ENCODE measurements around the gene GPD1.
A peak's percentile ranks its signal among the peaks of the same experiment; 100 is the strongest.
"Not testable (repeated sequence)": the region's sequence is repeated elsewhere in the genome, so short reads cannot be mapped to it uniquely, and the experiment has no call there.

GPD1 gene

DNA sequence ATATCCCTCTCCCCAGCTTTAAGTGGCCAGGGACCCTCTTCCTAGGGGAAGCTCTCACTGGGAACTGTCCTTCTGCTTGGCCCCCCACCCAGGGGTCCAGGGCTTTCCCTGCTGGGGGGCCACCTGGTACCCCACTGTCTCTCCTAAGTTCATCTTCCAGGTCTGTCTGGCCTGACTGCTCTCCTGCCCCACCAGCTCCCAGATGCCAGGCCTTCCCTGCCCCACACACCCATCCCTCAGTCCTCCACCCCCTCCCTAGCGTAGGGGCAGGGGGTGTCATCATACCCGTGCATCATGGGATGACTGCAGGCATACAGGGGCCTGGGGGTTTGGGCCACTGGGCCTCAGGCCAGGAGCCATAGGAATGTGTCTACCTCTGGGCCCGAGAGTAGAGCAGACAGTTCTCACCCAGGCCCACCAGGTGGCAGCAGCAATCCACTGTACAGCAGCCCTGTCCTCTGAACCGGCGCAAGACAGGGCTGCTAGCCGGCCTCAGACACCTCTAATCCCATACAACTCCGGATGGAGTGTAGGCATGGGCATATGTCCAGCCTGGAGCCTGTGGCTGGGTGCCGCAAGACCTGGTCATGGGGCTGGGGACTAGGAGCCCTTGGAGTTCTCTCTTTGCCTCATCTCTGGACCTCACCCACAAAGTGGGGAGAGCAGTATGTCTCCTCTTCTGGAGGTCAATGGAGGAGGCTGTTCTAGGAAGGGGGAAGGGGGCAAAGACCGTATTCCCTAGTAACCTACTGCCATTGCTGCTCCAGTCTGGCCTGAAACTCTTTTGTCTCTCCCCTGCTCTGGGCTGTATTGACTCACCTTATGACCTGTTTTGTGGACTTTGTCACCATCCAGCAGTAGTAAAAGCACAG lies 28.6 kb upstream of the GPD1 start:
- peak; percentile 88 to 90 for DNase-seq

DNA sequence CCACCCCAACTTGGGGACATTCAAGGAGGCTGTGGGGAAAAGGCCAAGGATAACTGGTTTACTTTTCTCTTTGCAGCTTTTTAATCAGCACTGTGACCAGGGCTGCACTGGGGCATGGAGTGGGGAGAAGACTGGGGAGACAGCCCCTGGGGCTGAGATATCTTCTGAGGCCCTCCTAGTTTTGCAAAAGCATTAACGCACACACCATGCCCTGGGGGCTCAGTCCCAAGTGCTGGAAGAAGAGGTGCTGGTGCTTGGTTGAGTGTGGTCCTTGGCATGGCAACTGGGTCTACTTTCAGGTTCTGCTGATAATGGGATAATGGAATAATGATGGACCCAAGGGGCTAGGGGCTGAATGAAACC lies 28.0 kb upstream of the GPD1 start:
- DNase-seq: no peak

GRCh38 chr12:50077099-50077498 lies 26.7 kb upstream of the GPD1 start:
- no peak for DNase-seq

GRCh38 chr12:50078281-50078680 lies 25.5 kb upstream of the GPD1 start:
- no peak for DNase-seq

- DNase-seq: no peak
These were observed 24.0 kb upstream of the GPD1 start for GRCh38 chr12:50079771-50080170.

DNA sequence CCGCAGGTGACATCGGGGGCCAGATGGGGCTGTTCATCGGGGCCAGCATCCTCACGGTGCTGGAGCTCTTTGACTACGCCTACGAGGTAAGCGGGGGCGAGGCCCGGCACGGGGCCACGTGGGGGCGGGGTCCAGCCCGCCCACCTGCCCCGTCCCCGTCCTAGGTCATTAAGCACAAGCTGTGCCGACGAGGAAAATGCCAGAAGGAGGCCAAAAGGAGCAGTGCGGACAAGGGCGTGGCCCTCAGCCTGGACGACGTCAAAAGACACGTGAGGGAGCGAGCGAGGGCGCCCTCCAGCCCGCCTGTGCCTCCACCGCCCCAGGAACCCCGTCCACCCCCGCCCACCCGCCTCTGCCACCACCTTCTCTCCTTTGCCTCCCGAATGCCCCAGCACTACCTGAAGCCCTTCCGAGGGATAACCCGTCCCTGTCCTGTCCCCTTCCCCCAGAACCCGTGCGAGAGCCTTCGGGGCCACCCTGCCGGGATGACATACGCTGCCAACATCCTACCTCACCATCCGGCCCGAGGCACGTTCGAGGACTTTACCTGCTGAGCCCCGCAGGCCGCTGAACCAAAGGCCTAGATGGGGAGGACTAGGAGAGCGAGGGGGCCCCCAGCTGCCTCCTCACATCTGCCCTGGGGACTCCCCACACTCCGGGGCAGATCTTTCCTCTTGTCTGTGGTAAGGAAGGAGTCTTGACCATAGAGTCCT lies 22.6 kb upstream of the GPD1 start:
- DNase-seq: no peak

DNA sequence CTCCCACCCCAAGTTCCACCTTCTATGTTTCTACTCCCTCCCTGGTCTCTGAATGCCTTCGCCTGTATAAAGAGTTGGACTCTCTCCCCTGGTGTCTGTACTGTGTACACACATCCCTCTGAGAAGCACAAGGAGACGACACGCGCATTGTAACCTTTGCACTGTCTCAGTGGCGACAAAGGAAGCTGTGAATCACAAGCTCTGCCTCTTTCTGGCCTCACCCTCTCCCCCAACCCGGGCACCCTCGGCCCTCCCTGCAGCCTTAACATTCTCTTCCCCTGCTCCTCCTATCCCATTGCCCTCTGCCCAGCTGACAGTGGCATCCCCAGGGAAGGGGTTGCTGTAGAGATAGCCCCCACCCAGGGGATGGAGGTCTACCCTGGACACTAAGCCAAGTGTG lies 21.2 kb upstream of the GPD1 start:
- DNase-seq: no peak

- DNase-seq: no peak
These were observed 20.5 kb upstream of the GPD1 start for GRCh38 chr12:50083301-50083700.

DNA sequence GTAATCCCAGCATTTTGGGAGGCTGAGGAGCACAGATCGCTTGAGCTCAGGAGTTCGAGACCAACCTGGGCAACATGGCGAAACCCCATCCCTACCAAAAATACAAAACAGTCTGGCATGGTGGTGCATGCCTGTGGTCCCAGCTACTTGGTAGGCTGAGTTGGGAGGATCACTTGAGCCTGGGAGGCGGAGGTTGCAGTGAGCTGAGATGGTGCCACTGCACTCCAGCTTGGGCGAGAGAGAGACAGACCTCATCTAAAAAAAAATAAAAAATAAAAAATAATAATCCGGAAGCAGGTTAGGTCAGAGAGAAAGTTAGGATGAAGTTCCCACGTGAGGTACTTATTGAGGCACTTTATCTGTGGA lies 19.4 kb upstream of the GPD1 start:
- DNase-seq: not testable (repeated sequence)

GRCh38 chr12:50084775-50085614 lies 18.8 kb upstream of the GPD1 start, which contains the start of gene SMARCD1:
TSS of gene SMARCD1 (plus strand) at chr12:50085342. CDS start at chr12:50085370, 28 bp downstream.
- peak; percentile 87 to 91 for DNase-seq

DNA sequence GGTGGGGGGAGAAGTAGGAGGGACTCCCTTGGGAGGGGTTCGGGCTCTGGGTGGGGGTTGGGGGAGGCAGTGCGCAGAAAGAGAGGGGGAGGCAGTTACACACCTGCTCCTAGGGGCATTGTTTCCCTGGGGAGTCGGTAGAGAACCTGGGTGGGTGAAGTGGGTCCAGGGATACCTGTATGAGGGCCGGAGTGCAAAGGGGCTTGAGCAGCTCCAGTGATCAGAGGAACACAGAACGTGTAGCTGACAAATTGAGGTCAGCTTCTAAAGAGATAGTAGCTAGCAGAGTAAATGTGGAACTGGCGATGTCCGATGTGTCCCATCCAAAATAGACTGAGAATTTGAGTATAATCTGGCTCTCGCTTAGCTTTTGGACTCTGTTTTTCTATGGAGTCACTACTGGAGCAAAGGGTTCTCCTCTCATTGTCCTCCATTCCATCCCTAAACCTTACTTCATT lies 18.2 kb upstream of the GPD1 start:
- DNase-seq: no peak

DNA sequence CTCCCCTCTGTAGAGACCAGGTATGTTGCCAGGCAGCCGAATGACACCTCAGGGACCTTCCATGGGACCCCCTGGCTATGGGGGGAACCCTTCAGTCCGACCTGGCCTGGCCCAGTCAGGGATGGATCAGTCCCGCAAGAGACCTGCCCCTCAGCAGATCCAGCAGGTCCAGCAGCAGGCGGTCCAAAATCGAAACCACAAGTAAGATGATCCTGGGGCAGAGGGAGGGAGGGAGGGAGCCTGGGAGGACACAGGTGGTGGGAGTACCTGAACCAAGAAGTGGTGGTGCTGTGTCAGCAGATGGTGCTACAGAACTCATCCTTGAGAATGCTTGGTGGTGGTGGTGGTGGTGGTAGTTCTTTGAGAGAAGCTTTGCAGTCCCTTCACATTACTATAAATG lies 17.7 kb upstream of the GPD1 start:
- DNase-seq: no peak

GRCh38 chr12:50087151-50087550 lies 16.7 kb upstream of the GPD1 start:
- DNase-seq: no peak

DNA sequence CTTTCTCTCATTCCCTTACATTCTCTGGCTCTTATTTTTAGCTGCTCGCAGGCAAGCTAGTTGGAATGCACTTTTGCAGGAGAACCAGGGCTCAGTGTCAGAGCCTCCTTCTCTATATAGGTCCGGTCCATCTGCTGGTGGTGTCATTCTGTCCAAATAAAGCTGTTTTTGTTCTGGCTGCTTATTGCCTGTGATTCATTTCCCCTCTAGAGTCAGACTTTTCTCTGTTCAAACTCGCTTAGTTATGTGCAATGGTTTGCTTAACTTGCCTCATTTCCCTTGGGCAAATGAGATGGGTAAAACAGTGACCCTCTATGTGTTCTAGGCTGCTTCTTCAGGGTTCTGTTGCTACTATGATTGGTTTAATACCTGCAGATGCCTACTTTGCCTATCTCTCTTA lies 15.8 kb upstream of the GPD1 start:
- no peak for DNase-seq

DNA sequence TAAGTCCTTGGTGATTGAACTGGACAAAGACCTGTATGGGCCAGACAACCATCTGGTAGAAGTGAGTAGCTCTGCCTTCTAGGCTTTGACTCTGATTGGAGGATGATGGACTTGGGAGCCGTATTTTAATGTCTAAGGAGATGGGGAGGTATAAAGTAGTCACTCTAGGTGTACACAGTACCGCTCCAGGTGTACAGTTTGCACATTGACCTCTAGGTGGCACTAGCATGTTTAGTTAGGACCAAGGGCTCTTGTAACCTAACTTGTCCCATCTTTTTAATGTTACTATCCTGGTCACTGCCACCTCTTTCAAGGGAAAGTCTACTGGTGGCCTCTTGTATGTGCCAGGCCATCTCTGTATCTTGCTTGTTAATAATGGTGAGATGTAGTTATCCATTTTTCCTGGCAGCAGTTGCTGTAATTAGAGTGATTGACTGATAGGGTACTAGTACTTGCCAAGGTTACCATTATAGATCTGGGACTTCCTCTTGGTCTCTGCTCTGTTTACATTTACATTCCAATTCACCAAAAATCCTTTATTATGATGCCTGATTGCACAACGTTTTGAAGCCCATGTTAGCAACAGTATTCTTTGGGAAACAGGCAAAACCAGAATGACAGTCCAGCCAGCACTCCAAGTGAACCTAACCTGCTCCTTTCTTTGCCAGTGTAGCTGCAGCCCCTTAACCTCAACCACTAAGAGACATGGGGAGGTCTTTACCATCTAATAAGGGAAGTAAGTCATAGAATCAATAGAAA lies 15.1 kb upstream of the GPD1 start:
- DNase-seq: peak; percentile 59 to 69

- no peak for DNase-seq
These were observed 14.1 kb upstream of the GPD1 start for GRCh38 chr12:50089730-50090129.

GRCh38 chr12:50090391-50090790 lies 13.4 kb upstream of the GPD1 start:
- DNase-seq: no peak

- DNase-seq: no peak
These were observed 5.9 kb upstream of the GPD1 start for GRCh38 chr12:50097952-50098351.

- DNase-seq: no peak
These were observed 4.4 kb upstream of the GPD1 start for GRCh38 chr12:50099302-50100008.

- DNase-seq: no peak
These were observed 3.2 kb upstream of the GPD1 start for GRCh38 chr12:50100561-50100960.

GRCh38 chr12:50101663-50102062 lies 2.1 kb upstream of the GPD1 start:
- DNase-seq: no peak

GRCh38 chr12:50102131-50102531 lies 1.7 kb upstream of the GPD1 start:
- DNase-seq: no peak

Measured in activated CD4-positive, alpha-beta T cell treated with anti-CD3 and anti-CD28 coated beads, Interleukin-2, amount 50 U/mL, for 48 hours (primary cell).